HCT116 (cell line): ENCODE results near the gene PNPLA2.

Source experiments
- CBX3 ChIP-seq: IDR thresholded peaks from 2 replicates; pipeline ENCODE4 v1.6.1; 2012; ENCODE audit warnings: low read depth
- EGR1 ChIP-seq: IDR thresholded peaks from 2 replicates; pipeline ENCODE4 v1.6.1; 2012; ENCODE audit warnings: low read depth
- EZH2phosphoT487 ChIP-seq: fragments of 200-600 bp; IDR thresholded peaks from 2 replicates; pipeline ENCODE4 v1.6.1; 2018; ENCODE audit warnings: antibody characterized with exemption, borderline replicate concordance
- POLR2A ChIP-seq: IDR thresholded peaks from 2 replicates; pipeline ENCODE4 v1.7.0; 2011; ENCODE audit warnings: borderline replicate concordance; ENCODE audit not compliant: insufficient read depth, insufficient read length; ENCODE audit errors: extremely low read depth
- POLR2AphosphoS5 ChIP-seq: IDR thresholded peaks from 2 replicates; pipeline ENCODE4 v1.6.1; 2011; ENCODE audit warnings: mild to moderate bottlenecking, low read depth, low read length, moderate library complexity
- RAD21 ChIP-seq: IDR thresholded peaks from 2 replicates; pipeline ENCODE4 v1.6.1; 2012; ENCODE audit warnings: low read depth, mild to moderate bottlenecking
- SIN3A ChIP-seq: IDR thresholded peaks from 2 replicates; pipeline ENCODE4 v1.6.1; 2012; ENCODE audit warnings: low read depth
- SP1 ChIP-seq: IDR thresholded peaks from 2 replicates; pipeline ENCODE4 v1.6.1; 2012; ENCODE audit warnings: low read depth
- YY1 ChIP-seq: IDR thresholded peaks from 2 replicates; pipeline ENCODE4 v1.6.1; 2011; ENCODE audit warnings: low read length, low read depth, moderate library complexity, mild to moderate bottlenecking; ENCODE audit not compliant: insufficient replicate concordance; ENCODE audit errors: extremely low read depth
- TF ChIP-seq, protein P1 (sequence below), 3 experiments: fragments of 200-600 bp in 1 of 3; sonication (generic) in 1 of 3; IDR thresholded peaks in 2 of 3; conservative IDR thresholded peaks in 1 of 3; 2 replicates each; pipeline ENCODE4 v1.5.1; 2012 to 2017; ENCODE audit warnings: low read depth in 2 of 3, low read length in 2 of 3, antibody characterized with exemption in 1 of 3, borderline replicate concordance in 1 of 3, control low read depth in 1 of 3, mild to moderate bottlenecking in 1 of 3, mixed read lengths in 1 of 3, mixed run types in 1 of 3, moderate library complexity in 1 of 3; ENCODE audit not compliant: insufficient read depth in 1 of 3
- TF ChIP-seq, protein P2 (sequence below): IDR thresholded peaks from 2 replicates; pipeline ENCODE4 v1.6.1; 2011; ENCODE audit warnings: mild to moderate bottlenecking, low read length, moderate library complexity; ENCODE audit not compliant: insufficient replicate concordance; ENCODE audit errors: extremely low read depth

DNA sequence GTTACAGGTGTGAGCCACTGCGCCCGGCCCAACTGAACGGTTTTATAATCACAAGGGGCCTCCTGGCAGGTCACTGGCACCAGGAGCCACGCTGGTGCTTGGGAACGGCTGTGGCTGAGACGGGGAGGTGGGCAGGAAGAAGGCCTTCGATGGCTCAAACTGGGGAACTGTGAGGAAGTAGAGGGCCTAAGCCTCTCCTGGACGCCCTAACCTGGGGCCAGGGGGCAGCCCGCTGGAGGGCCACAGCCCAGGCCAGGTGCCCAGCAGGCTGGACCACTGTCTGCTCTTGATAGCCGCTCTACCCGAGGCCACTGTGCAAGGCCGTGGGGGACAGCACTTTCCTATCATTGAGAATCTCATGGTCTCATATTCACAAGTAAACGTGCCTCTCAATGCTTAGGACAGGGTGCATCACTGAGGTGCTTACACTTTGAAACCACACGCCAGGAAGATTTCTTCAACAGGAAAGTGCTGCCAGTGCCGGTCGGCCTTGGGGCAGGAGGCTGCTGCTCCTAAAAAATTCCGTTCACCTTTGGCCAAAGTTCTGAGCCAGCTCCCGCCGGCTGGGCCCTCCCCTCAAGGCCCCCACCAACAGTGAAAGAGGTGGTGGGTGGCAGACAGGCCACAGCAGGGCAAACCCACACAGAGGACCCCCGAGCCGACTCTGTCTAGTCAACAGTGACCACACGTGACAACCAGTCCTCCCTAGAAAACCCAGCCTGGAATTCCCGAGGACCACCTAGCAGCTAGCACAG lies 48.6 kb upstream of the PNPLA2 start:
- TF ChIP-seq SP1 = no peak
- TF ChIP-seq EZH2phosphoT487 = no peak
- TF ChIP-seq, protein P1, sequence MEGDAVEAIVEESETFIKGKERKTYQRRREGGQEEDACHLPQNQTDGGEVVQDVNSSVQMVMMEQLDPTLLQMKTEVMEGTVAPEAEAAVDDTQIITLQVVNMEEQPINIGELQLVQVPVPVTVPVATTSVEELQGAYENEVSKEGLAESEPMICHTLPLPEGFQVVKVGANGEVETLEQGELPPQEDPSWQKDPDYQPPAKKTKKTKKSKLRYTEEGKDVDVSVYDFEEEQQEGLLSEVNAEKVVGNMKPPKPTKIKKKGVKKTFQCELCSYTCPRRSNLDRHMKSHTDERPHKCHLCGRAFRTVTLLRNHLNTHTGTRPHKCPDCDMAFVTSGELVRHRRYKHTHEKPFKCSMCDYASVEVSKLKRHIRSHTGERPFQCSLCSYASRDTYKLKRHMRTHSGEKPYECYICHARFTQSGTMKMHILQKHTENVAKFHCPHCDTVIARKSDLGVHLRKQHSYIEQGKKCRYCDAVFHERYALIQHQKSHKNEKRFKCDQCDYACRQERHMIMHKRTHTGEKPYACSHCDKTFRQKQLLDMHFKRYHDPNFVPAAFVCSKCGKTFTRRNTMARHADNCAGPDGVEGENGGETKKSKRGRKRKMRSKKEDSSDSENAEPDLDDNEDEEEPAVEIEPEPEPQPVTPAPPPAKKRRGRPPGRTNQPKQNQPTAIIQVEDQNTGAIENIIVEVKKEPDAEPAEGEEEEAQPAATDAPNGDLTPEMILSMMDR (IDR thresholded peaks at IDR 0.05 in 2 of 3, conservative IDR thresholded peaks at IDR 0.05 in 1 of 3; ENCODE audit: borderline replicate concordance in 1 of 3, insufficient read depth in 1 of 3, low read depth in 2 of 3, low read length in 2 of 3) = no peak
- no peak for TF ChIP-seq POLR2A
- no peak for TF ChIP-seq EGR1
- TF ChIP-seq POLR2AphosphoS5 = no peak
- TF ChIP-seq, protein P2, sequence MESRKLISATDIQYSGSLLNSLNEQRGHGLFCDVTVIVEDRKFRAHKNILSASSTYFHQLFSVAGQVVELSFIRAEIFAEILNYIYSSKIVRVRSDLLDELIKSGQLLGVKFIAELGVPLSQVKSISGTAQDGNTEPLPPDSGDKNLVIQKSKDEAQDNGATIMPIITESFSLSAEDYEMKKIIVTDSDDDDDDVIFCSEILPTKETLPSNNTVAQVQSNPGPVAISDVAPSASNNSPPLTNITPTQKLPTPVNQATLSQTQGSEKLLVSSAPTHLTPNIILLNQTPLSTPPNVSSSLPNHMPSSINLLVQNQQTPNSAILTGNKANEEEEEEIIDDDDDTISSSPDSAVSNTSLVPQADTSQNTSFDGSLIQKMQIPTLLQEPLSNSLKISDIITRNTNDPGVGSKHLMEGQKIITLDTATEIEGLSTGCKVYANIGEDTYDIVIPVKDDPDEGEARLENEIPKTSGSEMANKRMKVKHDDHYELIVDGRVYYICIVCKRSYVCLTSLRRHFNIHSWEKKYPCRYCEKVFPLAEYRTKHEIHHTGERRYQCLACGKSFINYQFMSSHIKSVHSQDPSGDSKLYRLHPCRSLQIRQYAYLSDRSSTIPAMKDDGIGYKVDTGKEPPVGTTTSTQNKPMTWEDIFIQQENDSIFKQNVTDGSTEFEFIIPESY = no peak
- no peak for TF ChIP-seq SIN3A
- no peak for TF ChIP-seq RAD21
- TF ChIP-seq YY1 = no peak
- TF ChIP-seq CBX3 = no peak
